ENCODE measurements around the gene HADHA. TPM values are rescaled to one million over a fixed set of nuclear protein-coding genes. Genes with fewer than 3 reads are reported as not detected.

The HADHA gene
- total RNA-seq, 1 experiment from 2014 or later, result 112 TPM

- Mint-ChIP-seq H3K36me3 (ENCODE audit: insufficient read depth in 1 of 3, low read depth in 3 of 3) (no peaks in the 10 kb centered on the region), H3K4me3 (no peak overlapping the region; a peak in 1 of 5 replicates), H3K9me3 (peaks cover 0 to 5% of the 10 kb centered on the region in 2 experiments; a peak in 1 of 5 replicates), H3K27ac (no peak overlapping the region), H3K27me3 (ENCODE audit: low read depth) (peaks cover 28% of the 10 kb centered on the region), H3K4me1 (peaks cover 9 to 18% of the 10 kb centered on the region in 2 experiments)
- Histone ChIP-seq H2BK120ac (ENCODE audit: low read depth, low read length, poor library complexity, severe bottlenecking) (no peak overlapping the region), H2BK20ac (ENCODE audit: low read depth, low read length, poor library complexity, severe bottlenecking) (no peak overlapping the region), H3K9me3 (ENCODE audit: control insufficient read depth, low read depth, low read length) (no peaks in the 10 kb centered on the region), H4K20me1 (ENCODE audit: control insufficient read depth, insufficient read depth, insufficient read length) (no peaks in the 10 kb centered on the region), H2AFZ (ENCODE audit: low read length) (no peak overlapping the region), H4K91ac (ENCODE audit: insufficient read length, low read depth, low read length) (no peak overlapping the region), H2BK5ac (ENCODE audit: insufficient read length, low read length) (no peak overlapping the region), H3K14ac (ENCODE audit: insufficient read depth, low read length) (no peak overlapping the region), H3K79me1 (ENCODE audit: insufficient read depth, low read depth, low read length, poor library complexity, severe bottlenecking) (no peaks in the 10 kb centered on the region), H3K4ac (ENCODE audit: low read depth, low read length) (no peak overlapping the region), H3K4me1 (ENCODE audit: insufficient read depth, low read length) (no peaks in the 10 kb centered on the region; the same call in 1 of the 2 replicates), H3K23me2 (ENCODE audit: insufficient read length, low read depth, low read length, poor library complexity, severe bottlenecking) (peaks cover 11% of the 10 kb centered on the region), H3K79me2 (ENCODE audit: insufficient read depth, low read length) (no peaks in the 10 kb centered on the region), H3K56ac (ENCODE audit: insufficient read length, low read depth, low read length) (no peak overlapping the region), H2BK12ac (ENCODE audit: insufficient read length, low read depth, low read length) (no peak overlapping the region), H2BK15ac (ENCODE audit: low read depth, low read length) (no peak overlapping the region), H4K5ac (ENCODE audit: insufficient read length, low read depth, low read length) (no peak overlapping the region), H2AK5ac (ENCODE audit: insufficient read length, low read length) (no peak overlapping the region), H3K18ac (ENCODE audit: insufficient read length, low read depth, low read length) (no peak overlapping the region), H4K8ac (replicated peaks; ENCODE audit: insufficient read length, low read depth, low read length) (no peak overlapping the region), H3T11ph (ENCODE audit: low read length) (no peak overlapping the region), H3K27me3 (ENCODE audit: insufficient read depth, low read length) (no peaks in the 10 kb centered on the region), H3K9ac (ENCODE audit: extremely low read depth, insufficient read length, low read length) (no peak overlapping the region), H3K23ac (ENCODE audit: insufficient read length, low read depth, low read length) (no peak overlapping the region), H3K27ac (ENCODE audit: insufficient read length, low read depth, low read length) (no peak overlapping the region), H3K4me2 (ENCODE audit: insufficient read depth, insufficient read length, low read length) (no peak overlapping the region)
- no peak for TF ChIP-seq CTCF (conservative IDR thresholded peaks at IDR 0.05)
- DNase-seq, result no peak
- WGBS (ENCODE audit: extremely low coverage, insufficient read length, low lambda C conversion rate), result no CpG with 5 or more reads among the region's 9 CpGs
These were observed 73.6 kb downstream of the HADHA start for GRCh38 chr2:26170795-26171194.

Measured in H9 (cell line).